GM19372 (cell line): ENCODE results near the gene EEFSEC.

Experiments used
- ATAC-seq: cut with Tn5 transposase; IDR thresholded peaks from one replicate; pipeline ENCODE4 v1.9.1; 2021; ENCODE audit warnings: mild to moderate bottlenecking, low read depth, moderate library complexity; ENCODE audit not compliant: unreplicated experiment

Gene EEFSEC

DNA sequence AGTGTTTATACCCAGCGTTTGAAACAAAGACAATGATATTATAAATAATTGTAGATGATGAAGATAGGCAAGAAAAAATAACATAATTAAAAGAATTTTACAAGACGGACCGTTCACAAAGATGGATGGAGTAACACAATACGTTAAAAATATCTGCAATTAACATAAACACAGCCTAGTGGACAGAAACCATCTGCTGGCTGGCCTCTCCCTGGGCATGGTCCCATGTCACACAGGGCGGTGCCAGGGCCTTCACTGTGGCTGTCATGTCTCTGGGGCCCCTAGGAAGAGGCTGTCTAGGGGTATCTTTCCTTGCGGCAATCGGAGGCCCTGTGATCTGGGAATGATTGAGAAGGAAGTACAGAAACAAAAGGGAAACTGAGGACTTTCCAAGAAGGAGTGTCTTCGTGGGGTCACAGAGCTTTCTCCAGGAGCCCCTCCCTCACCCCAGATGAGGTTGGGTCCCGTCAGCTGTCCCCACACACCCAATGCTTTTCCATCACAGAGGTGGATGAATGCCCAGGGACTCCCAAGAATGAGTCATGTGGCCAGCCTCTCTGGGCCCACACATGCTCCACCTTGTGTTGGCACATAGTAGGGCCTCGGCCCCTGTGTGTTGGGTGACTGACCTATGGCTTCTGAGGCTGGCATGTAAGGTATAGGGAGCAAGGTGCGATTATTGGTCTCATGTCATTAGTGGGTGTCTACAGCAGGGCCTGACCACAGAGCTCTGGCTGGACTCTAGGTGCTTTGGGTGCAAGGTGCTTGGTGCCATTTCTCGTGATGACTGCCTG is 226.3 kb downstream of the EEFSEC start:
- ATAC-seq: no peak

DNA sequence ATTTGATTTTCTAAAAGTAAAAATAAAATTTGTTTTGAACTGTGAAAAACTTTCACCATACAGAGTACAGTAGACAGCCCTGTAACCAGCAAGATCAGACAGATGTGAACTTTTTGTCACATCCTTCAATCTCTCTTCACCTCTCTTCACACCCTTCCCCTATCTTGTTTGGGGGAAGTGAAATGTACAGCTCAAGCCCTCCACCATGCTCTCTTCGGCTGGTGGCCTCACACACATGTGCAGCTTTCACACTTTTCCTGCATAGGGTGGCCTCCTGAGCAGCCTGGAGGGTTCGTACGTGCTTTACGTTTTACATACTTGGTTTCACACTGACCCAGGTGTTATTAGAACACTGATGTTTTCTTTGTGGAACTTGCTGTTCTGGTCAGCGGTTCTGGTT is 227.0 kb downstream of the EEFSEC start:
- ATAC-seq: no peak

GRCh38 chr3:128380719-128381118 is 227.4 kb downstream of the EEFSEC start:
- ATAC-seq: no peak

- ATAC-seq: no peak
Measured at GRCh38 chr3:128381609-128382008, 228.3 kb downstream of the EEFSEC start.

DNA sequence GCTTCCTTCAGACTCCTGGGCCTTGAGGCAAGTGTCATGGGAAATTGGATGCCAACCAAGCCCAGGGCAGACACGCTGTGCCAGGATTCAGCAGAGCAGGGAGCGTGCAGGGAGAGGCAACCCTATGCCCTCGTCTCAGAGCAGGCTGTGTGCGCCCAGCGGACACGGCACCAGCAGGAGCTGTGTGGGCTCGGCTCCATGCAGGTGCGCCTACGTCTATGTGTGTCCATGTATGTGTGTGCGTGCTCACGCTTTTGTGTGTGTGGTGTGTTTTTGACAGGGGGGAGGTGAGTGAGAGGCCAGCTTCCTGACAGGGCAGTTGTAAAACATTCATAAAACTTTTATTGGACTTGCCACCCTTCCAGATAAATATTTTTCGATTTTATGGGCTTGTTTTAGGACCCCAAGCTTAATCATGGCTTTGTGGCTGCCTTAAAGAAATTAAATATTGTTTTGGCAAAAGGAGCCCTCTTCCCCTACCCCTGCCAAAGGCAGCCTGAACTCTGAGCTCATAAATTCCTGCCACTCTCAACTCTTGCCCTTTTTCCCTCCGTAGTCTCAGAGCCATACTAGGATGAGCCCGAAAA is 229.0 kb downstream of the EEFSEC start:
- ATAC-seq: no peak

GRCh38 chr3:128383316-128384235 is 230.3 kb downstream of the EEFSEC start:
- ATAC-seq: no peak

GRCh38 chr3:128385080-128385832 is 232.0 kb downstream of the EEFSEC start:
- ATAC-seq: no peak

- ATAC-seq: no peak
Measured at GRCh38 chr3:128388932-128389331, 235.7 kb downstream of the EEFSEC start.

GRCh38 chr3:128390867-128391266 is 237.6 kb downstream of the EEFSEC start:
- no peak for ATAC-seq

GRCh38 chr3:128392021-128392420 is 238.7 kb downstream of the EEFSEC start:
- ATAC-seq: no peak

GRCh38 chr3:128392818-128393544 is 239.7 kb downstream of the EEFSEC start:
- no peak for ATAC-seq

GRCh38 chr3:128394033-128394432 is 240.8 kb downstream of the EEFSEC start:
- no peak for ATAC-seq

DNA sequence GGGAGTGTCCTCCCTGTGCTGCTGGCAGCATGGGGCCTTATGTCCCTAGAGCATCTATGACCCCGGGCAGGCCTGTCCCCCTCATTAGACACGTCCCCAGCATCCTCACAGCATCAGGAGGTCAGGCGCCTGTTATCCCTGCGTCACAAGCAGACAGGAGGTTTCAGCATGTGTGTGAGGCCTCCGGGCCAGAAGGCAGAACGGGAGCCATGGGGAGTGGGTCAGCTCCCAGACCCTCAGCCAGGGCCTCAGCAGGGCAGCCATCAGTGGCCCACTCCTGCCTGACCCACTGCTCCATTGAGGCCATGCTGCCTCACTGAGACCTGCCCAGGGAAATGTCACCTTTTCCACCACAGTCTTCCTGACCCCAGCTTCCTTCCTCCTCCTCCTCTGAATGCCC is 241.8 kb downstream of the EEFSEC start:
- ATAC-seq: no peak

DNA sequence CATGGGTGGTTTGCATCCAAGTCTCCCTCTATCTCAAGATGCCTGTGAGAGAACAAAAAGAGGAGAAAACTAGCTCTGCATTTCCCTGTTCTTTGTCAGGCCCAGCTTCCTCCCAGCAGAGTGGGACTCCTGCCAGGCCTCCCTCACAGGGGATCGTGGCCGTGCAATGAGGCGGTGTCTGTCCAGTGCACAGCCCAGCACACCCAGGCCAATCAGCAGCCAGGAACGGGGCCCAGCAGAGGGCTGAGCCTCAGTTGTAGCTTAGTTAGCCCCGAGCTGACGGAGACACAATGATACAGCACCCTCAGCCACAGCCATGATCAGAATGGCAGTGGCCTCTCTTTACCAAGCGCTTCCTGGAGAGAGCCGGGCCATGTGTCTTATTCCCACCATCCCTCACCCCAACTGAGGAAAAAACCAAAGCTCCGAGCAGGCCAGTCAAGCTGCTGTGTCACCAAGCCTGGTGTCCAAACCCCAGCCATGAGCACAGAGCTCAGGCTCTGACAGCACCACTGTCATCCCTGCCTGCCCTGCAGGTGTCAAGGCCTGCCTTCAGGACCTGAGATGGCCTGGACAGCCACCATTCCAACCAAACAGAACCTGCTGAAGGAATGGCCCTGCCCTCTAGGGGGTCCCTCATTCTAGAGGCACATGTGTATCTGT is 242.3 kb downstream of the EEFSEC start:
- no peak for ATAC-seq

DNA sequence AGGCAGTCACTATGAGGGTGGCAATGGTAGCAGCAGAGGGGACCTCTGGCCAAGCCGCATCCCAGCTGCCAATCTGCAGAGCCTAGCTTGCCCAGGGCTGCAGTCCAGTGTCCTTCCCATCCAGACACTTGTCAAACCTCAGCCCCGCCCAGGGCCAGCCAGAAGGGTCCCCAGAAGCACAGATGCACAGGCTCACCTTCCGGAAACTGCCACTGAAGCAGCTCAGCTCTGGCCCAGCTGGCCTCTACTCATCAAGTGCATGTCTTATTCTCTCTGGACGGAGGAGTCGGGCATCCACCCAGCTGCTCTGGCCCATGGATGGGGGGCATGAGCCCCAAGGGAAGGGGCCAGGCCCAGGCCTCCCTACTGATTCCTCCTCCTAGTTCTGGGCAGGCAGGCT is 244.2 kb downstream of the EEFSEC start:
- no peak for ATAC-seq

GRCh38 chr3:128398586-128398985 is 245.3 kb downstream of the EEFSEC start:
- no peak for ATAC-seq

GRCh38 chr3:128399221-128399915 is 246.1 kb downstream of the EEFSEC start:
- ATAC-seq: no peak

DNA sequence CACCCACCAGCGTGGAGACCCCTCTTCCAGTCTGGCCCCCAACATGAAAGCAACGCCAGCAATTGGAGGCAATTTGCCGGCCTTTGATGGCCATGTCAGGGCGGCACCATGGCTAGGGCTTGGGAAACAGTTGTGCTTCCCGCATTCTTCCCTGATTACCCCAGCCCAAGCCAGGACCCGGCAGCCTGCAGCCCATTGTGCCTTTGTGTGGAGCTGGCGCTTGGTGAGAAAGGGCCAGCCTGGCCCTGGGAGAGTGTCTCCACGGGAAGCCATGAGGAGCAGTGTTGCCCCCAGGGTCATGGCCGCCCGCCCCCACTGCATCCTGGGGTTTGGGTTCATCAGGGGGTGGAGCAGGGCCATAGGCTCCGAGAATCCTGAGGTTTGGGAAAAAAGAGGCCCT is 247.4 kb downstream of the EEFSEC start:
- no peak for ATAC-seq

- no peak for ATAC-seq
Measured at GRCh38 chr3:128402319-128402718, 249.0 kb downstream of the EEFSEC start.
